Prostate gland (tissue), 2 donors: ENCODE measurements around the gene CIC.

Source experiments
- CTCF ChIP-seq, 4 experiments: fragments of 200-600 bp in 2 of 4; fragments of 450-650 bp in 2 of 4; sonication (generic) in 2 of 4; IDR thresholded peaks; 1 replicate in 3 of 4; 2 replicates in 1 of 4; pipeline ENCODE4 v1.5.1; 2016 to 2019; ENCODE audit warnings: antibody characterized with exemption in 4 of 4, mild to moderate bottlenecking in 2 of 4, moderate library complexity in 2 of 4
- POLR2A ChIP-seq: fragments of 450-650 bp; IDR thresholded peaks from one replicate; pipeline ENCODE4 v1.6.1; 2016; ENCODE audit warnings: antibody characterized with exemption, mild to moderate bottlenecking

GRCh38 chr19:42267644-42268141 is 1.4 kb upstream of the CIC start:
- TF ChIP-seq POLR2A: no peak
- TF ChIP-seq CTCF (IDR thresholded peaks at IDR 0.05): no peak
